GM21786 (cell line): ENCODE measurements around the gene ADAMTS2.
"Not testable (repeated sequence)": the region's sequence is repeated elsewhere in the genome, so short reads cannot be mapped to it uniquely, and the experiment has no call there.

Experiments used
- ATAC-seq: cut with Tn5 transposase; IDR thresholded peaks from one replicate; pipeline ENCODE4 v1.9.1; 2021; ENCODE audit not compliant: unreplicated experiment

Gene ADAMTS2

GRCh38 chr5:179298181-179298993 lies 46.9 kb downstream of the ADAMTS2 start:
- no peak for ATAC-seq

GRCh38 chr5:179297486-179298180 lies 47.6 kb downstream of the ADAMTS2 start:
- no peak for ATAC-seq

GRCh38 chr5:179297026-179297425 lies 48.2 kb downstream of the ADAMTS2 start:
- no peak for ATAC-seq

GRCh38 chr5:179296150-179296821 lies 49.0 kb downstream of the ADAMTS2 start:
- ATAC-seq: no peak

- ATAC-seq: no peak
Measured at GRCh38 chr5:179295778-179296149, 49.5 kb downstream of the ADAMTS2 start.

GRCh38 chr5:179294891-179295777 lies 50.1 kb downstream of the ADAMTS2 start:
- ATAC-seq: no peak

GRCh38 chr5:179294131-179294780 lies 51.0 kb downstream of the ADAMTS2 start:
- no peak for ATAC-seq

- ATAC-seq: no peak
Measured at GRCh38 chr5:179292681-179293635, 52.3 kb downstream of the ADAMTS2 start.

- no peak for ATAC-seq
Measured at GRCh38 chr5:179292202-179292601, 53.1 kb downstream of the ADAMTS2 start.

GRCh38 chr5:179290681-179291540 lies 54.4 kb downstream of the ADAMTS2 start:
- ATAC-seq: no peak

- ATAC-seq: no peak
Measured at GRCh38 chr5:179289756-179290385, 55.4 kb downstream of the ADAMTS2 start.

GRCh38 chr5:179288809-179289185 lies 56.5 kb downstream of the ADAMTS2 start:
- ATAC-seq: no peak

GRCh38 chr5:179288101-179288808 lies 57.0 kb downstream of the ADAMTS2 start:
- ATAC-seq: no peak

GRCh38 chr5:179287631-179288030 lies 57.6 kb downstream of the ADAMTS2 start:
- ATAC-seq: no peak

- ATAC-seq: no peak
Measured at GRCh38 chr5:179287071-179287470, 58.2 kb downstream of the ADAMTS2 start.

GRCh38 chr5:179285776-179286162 lies 59.5 kb downstream of the ADAMTS2 start:
- not testable (repeated sequence) for ATAC-seq
